MM.1S (cell line): ENCODE measurements around the gene GKN1.

Source experiments
- CTCF ChIP-seq: fragments of 300-600 bp; sonication (generic); IDR thresholded peaks from 2 replicates; pipeline ENCODE4 v1.5.1; 2016; ENCODE audit warnings: antibody characterized with exemption, low read length, mixed read lengths
- EZH2 ChIP-seq: fragments of 300-600 bp; sonication (generic); optimal IDR thresholded peaks from 2 replicates; pipeline ENCODE3; 2017; ENCODE audit warnings: low read depth, mild to moderate bottlenecking, antibody characterized with exemption, low read length, mixed read lengths

GRCh38 chr2:68951899-68952298 is 22.5 kb upstream of the GKN1 start:
- TF ChIP-seq CTCF (no peak), EZH2 (no peak)
